HEK293 (cell line): ENCODE data around the gene SLC11A2.

ENCODE experiments used
- HOXC10 ChIP-seq: sonication (generic); formaldehyde crosslinking; IDR thresholded peaks from 2 replicates; pipeline ENCODE4 v1.8.1; 2023; ENCODE audit warnings: mild to moderate bottlenecking, missing genetic modification reagents
- HOXD13 ChIP-seq: sonication (generic); formaldehyde crosslinking; IDR thresholded peaks from 2 replicates; pipeline ENCODE4 v1.8.0; 2022; ENCODE audit warnings: missing genetic modification reagents, borderline replicate concordance
- SCRT2 ChIP-seq: fragments of 450-650 bp; formaldehyde crosslinking; IDR thresholded peaks from 2 replicates; pipeline ENCODE4 v1.5.1; 2016; ENCODE audit warnings: missing biosample characterization, missing genetic modification characterization
- TRIM28 ChIP-seq: IDR thresholded peaks from 2 replicates; pipeline ENCODE4 v1.6.1; 2011; ENCODE audit warnings: low read length, control low read depth, borderline replicate concordance
- YY2 ChIP-seq: fragments of 450-650 bp; formaldehyde crosslinking; IDR thresholded peaks from 2 replicates; pipeline ENCODE4 v1.5.1; 2016; ENCODE audit warnings: missing biosample characterization, missing genetic modification characterization
- ZFP3 ChIP-seq: fragments of 450-650 bp; formaldehyde crosslinking; IDR thresholded peaks from 2 replicates; pipeline ENCODE4 v1.5.1; 2016; ENCODE audit warnings: low read depth, missing biosample characterization, missing genetic modification characterization
- ZNF10 ChIP-seq: fragments of 450-650 bp; formaldehyde crosslinking; IDR thresholded peaks from 2 replicates; pipeline ENCODE4 v1.5.1; 2017; ENCODE audit warnings: missing biosample characterization, missing genetic modification characterization
- ZNF114 ChIP-seq: fragments of 450-650 bp; formaldehyde crosslinking; IDR thresholded peaks from 2 replicates; pipeline ENCODE4 v1.5.0; 2017; ENCODE audit warnings: missing biosample characterization, missing genetic modification characterization
- ZNF19 ChIP-seq: fragments of 450-650 bp; formaldehyde crosslinking; IDR thresholded peaks from 2 replicates; pipeline ENCODE4; 2016; ENCODE audit warnings: missing biosample characterization, missing genetic modification characterization, low read depth
- ZNF214 ChIP-seq: fragments of 450-650 bp; formaldehyde crosslinking; IDR thresholded peaks from 2 replicates; pipeline ENCODE4 v1.5.1; 2017; ENCODE audit warnings: missing biosample characterization, mild to moderate bottlenecking, missing genetic modification characterization, borderline replicate concordance
- ZNF266 ChIP-seq: fragments of 450-650 bp; formaldehyde crosslinking; IDR thresholded peaks from 2 replicates; pipeline ENCODE4 v1.5.1; 2016; ENCODE audit warnings: missing biosample characterization, missing genetic modification characterization, low read depth
- ZNF302 ChIP-seq: fragments of 450-650 bp; formaldehyde crosslinking; IDR thresholded peaks from 2 replicates; pipeline ENCODE4 v1.5.1; 2016; ENCODE audit warnings: missing biosample characterization, missing genetic modification characterization, low read depth
- ZNF311 ChIP-seq: fragments of 450-650 bp; formaldehyde crosslinking; IDR thresholded peaks from 2 replicates; pipeline ENCODE4 v1.5.1; 2017; ENCODE audit warnings: missing biosample characterization, missing genetic modification characterization, borderline replicate concordance
- ZNF354C ChIP-seq: fragments of 450-650 bp; formaldehyde crosslinking; IDR thresholded peaks from 2 replicates; pipeline ENCODE4 v1.5.1; 2016; ENCODE audit warnings: missing biosample characterization, missing genetic modification characterization, low read depth, borderline replicate concordance
- ZNF404 ChIP-seq: fragments of 450-650 bp; formaldehyde crosslinking; IDR thresholded peaks from 2 replicates; pipeline ENCODE4 v1.5.1; 2017; ENCODE audit warnings: missing biosample characterization, missing genetic modification characterization
- ZNF426 ChIP-seq: fragments of 450-650 bp; formaldehyde crosslinking; IDR thresholded peaks from 2 replicates; pipeline ENCODE4 v1.5.1; 2017; ENCODE audit warnings: missing biosample characterization, missing genetic modification characterization, mild to moderate bottlenecking, inconsistent platforms, moderate library complexity
- ZNF473 ChIP-seq: fragments of 450-650 bp; formaldehyde crosslinking; IDR thresholded peaks from 2 replicates; pipeline ENCODE4 v1.5.1; 2017; ENCODE audit warnings: missing biosample characterization, missing genetic modification characterization
- ZNF48 ChIP-seq: fragments of 450-650 bp; formaldehyde crosslinking; IDR thresholded peaks from 2 replicates; pipeline ENCODE4 v1.5.1; 2016; ENCODE audit warnings: missing biosample characterization, missing genetic modification characterization
- ZNF510 ChIP-seq: fragments of 450-650 bp; formaldehyde crosslinking; IDR thresholded peaks from 2 replicates; pipeline ENCODE4 v1.5.1; 2018; ENCODE audit warnings: mild to moderate bottlenecking, missing genetic modification characterization, missing biosample characterization; ENCODE audit not compliant: insufficient replicate concordance
- ZNF549 ChIP-seq: fragments of 450-650 bp; IDR thresholded peaks from 2 replicates; pipeline ENCODE4 v1.5.1; 2018; ENCODE audit warnings: missing biosample characterization, missing genetic modification characterization, mild to moderate bottlenecking, inconsistent platforms, moderate library complexity
- ZNF558 ChIP-seq: fragments of 450-650 bp; formaldehyde crosslinking; IDR thresholded peaks from 2 replicates; pipeline ENCODE4 v1.5.1; 2016; ENCODE audit warnings: missing biosample characterization, missing genetic modification characterization
- ZNF561 ChIP-seq: fragments of 450-650 bp; IDR thresholded peaks from 2 replicates; pipeline ENCODE4 v1.5.1; 2018; ENCODE audit warnings: missing biosample characterization, missing genetic modification characterization, borderline replicate concordance
- ZNF585B ChIP-seq: fragments of 450-650 bp; formaldehyde crosslinking; IDR thresholded peaks from 2 replicates; pipeline ENCODE4 v1.5.1; 2016; ENCODE audit warnings: missing biosample characterization, missing genetic modification characterization
- ZNF660 ChIP-seq: fragments of 450-650 bp; IDR thresholded peaks from 2 replicates; pipeline ENCODE4 v1.5.1; 2018; ENCODE audit warnings: missing biosample characterization, mild to moderate bottlenecking, missing genetic modification characterization
- ZNF701 ChIP-seq: fragments of 450-650 bp; formaldehyde crosslinking; IDR thresholded peaks from 2 replicates; pipeline ENCODE4 v1.5.1; 2016; ENCODE audit warnings: missing biosample characterization, missing genetic modification characterization
- ZNF747 ChIP-seq: fragments of 450-650 bp; formaldehyde crosslinking; IDR thresholded peaks from 2 replicates; pipeline ENCODE4 v1.5.1; 2016; ENCODE audit warnings: missing biosample characterization, missing genetic modification characterization
- ZNF792 ChIP-seq: fragments of 450-650 bp; formaldehyde crosslinking; IDR thresholded peaks from 2 replicates; pipeline ENCODE4 v1.5.1; 2016; ENCODE audit warnings: missing biosample characterization, missing genetic modification characterization
- TF ChIP-seq, protein P1 (sequence below): fragments of 450-650 bp; formaldehyde crosslinking; IDR thresholded peaks from 2 replicates; pipeline ENCODE4 v1.5.1; 2016; ENCODE audit warnings: missing biosample characterization, missing genetic modification characterization
- TF ChIP-seq, protein P2 (sequence below): fragments of 450-650 bp; formaldehyde crosslinking; optimal IDR thresholded peaks from 2 replicates; pipeline ENCODE3; 2016; ENCODE audit warnings: missing biosample characterization, mild to moderate bottlenecking, missing genetic modification characterization
- TF ChIP-seq, protein P3 (sequence below): fragments of 450-650 bp; formaldehyde crosslinking; IDR thresholded peaks from 2 replicates; pipeline ENCODE4 v1.5.0; 2017; ENCODE audit warnings: missing biosample characterization, missing genetic modification characterization, borderline replicate concordance
- TF ChIP-seq, protein P4 (sequence below): fragments of 450-650 bp; formaldehyde crosslinking; conservative IDR thresholded peaks from 2 replicates; pipeline ENCODE4 v1.5.1; 2016; ENCODE audit warnings: low read depth, missing biosample characterization, missing genetic modification characterization
- TF ChIP-seq, protein P5 (sequence below): fragments of 450-650 bp; formaldehyde crosslinking; IDR thresholded peaks from 2 replicates; pipeline ENCODE4 v1.5.1; 2016; ENCODE audit warnings: missing biosample characterization, missing genetic modification characterization

SLC11A2 gene

DNA sequence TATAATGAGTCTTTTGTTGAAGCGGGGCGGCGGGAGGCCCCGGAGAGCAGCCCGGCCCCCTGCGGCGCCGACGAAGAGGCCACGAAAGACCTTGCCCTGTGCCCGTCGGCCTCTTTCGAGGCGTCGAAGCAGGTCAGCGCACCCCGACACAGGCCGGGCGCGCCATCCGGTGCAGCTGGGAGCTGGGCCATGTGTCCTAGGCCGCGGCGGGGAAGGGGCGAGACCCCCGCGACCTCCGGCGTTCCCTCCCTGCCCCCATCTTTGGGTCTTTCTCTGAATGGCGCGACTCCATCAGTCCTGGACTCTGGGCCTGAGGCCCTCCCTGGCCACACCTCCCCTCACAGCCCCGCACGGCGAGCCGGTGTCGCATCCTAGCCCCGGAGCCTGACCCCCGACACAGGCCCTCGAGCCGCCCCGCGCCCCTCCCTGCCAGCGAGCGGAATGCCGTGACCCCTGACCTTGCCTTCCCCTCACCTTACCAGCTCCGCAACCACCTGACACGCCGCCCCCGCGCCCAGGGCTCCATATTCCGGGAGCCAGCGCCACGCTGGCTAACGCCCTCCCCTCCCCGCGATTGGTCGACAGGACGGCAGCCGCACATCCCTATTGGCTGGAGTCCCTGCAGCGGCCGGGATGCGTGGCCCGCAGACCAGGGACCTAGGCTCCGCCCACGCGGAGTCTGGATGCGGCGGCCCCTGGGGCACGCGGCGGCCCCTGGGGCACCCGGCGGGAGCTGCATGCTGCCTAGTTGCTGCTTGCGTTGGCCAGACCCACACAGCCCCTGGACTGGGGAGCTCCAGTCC lies at the start of gene SLC11A2 (continued):
- no peak for TF ChIP-seq ZNF404 (tag by site-specific recombination)
- TF ChIP-seq ZNF10 (tag by site-specific recombination): peak; percentile 98
- TF ChIP-seq, protein P1, sequence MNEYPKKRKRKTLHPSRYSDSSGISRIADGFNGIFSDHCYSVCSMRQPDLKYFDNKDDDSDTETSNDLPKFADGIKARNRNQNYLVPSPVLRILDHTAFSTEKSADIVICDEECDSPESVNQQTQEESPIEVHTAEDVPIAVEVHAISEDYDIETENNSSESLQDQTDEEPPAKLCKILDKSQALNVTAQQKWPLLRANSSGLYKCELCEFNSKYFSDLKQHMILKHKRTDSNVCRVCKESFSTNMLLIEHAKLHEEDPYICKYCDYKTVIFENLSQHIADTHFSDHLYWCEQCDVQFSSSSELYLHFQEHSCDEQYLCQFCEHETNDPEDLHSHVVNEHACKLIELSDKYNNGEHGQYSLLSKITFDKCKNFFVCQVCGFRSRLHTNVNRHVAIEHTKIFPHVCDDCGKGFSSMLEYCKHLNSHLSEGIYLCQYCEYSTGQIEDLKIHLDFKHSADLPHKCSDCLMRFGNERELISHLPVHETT (tag by site-specific recombination): peak; percentile 57; the same call in 1 of the 2 replicates
- TF ChIP-seq ZNF302: no peak
- TF ChIP-seq ZNF561 (tag by site-specific recombination): peak; percentile 91
- TF ChIP-seq ZNF426: no peak
- TF ChIP-seq ZNF549 (tag by site-specific recombination): no peak
- TF ChIP-seq HOXD13: no peak
- TF ChIP-seq TRIM28: no peak
- peak; percentile 93 for TF ChIP-seq SCRT2 (tag by site-specific recombination)
- TF ChIP-seq, protein P2, sequence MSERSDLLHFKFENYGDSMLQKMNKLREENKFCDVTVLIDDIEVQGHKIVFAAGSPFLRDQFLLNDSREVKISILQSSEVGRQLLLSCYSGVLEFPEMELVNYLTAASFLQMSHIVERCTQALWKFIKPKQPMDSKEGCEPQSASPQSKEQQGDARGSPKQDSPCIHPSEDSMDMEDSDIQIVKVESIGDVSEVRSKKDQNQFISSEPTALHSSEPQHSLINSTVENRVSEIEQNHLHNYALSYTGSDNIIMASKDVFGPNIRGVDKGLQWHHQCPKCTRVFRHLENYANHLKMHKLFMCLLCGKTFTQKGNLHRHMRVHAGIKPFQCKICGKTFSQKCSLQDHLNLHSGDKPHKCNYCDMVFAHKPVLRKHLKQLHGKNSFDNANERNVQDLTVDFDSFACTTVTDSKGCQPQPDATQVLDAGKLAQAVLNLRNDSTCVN (tag by site-specific recombination): peak; percentile 93
- TF ChIP-seq YY2 (tag by site-specific recombination): peak; percentile 82
- TF ChIP-seq ZNF354C (tag by site-specific recombination): no peak
- TF ChIP-seq ZFP3 (tag by site-specific recombination): no peak
- TF ChIP-seq ZNF660 (tag by site-specific recombination): peak; percentile 52; the same call in 1 of the 2 replicates
- TF ChIP-seq HOXC10: no peak
- TF ChIP-seq ZNF792 (tag by site-specific recombination): 0 out of 2 replicates have a peak, but pooled peaks have one; percentile 28
- no peak for TF ChIP-seq ZNF747
- no peak for TF ChIP-seq ZNF558 (tag by site-specific recombination)
- no peak for TF ChIP-seq ZNF266 (tag by site-specific recombination)
- TF ChIP-seq ZNF19 (tag by site-specific recombination): no peak
- TF ChIP-seq ZNF473 (tag by site-specific recombination): no peak
- TF ChIP-seq ZNF48 (tag by site-specific recombination): no peak
- no peak for TF ChIP-seq ZNF214 (tag by site-specific recombination)
- no peak for TF ChIP-seq ZNF585B (tag by site-specific recombination)
- TF ChIP-seq, protein P3, sequence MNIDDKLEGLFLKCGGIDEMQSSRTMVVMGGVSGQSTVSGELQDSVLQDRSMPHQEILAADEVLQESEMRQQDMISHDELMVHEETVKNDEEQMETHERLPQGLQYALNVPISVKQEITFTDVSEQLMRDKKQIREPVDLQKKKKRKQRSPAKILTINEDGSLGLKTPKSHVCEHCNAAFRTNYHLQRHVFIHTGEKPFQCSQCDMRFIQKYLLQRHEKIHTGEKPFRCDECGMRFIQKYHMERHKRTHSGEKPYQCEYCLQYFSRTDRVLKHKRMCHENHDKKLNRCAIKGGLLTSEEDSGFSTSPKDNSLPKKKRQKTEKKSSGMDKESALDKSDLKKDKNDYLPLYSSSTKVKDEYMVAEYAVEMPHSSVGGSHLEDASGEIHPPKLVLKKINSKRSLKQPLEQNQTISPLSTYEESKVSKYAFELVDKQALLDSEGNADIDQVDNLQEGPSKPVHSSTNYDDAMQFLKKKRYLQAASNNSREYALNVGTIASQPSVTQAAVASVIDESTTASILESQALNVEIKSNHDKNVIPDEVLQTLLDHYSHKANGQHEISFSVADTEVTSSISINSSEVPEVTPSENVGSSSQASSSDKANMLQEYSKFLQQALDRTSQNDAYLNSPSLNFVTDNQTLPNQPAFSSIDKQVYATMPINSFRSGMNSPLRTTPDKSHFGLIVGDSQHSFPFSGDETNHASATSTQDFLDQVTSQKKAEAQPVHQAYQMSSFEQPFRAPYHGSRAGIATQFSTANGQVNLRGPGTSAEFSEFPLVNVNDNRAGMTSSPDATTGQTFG: no peak
- TF ChIP-seq, protein P4, sequence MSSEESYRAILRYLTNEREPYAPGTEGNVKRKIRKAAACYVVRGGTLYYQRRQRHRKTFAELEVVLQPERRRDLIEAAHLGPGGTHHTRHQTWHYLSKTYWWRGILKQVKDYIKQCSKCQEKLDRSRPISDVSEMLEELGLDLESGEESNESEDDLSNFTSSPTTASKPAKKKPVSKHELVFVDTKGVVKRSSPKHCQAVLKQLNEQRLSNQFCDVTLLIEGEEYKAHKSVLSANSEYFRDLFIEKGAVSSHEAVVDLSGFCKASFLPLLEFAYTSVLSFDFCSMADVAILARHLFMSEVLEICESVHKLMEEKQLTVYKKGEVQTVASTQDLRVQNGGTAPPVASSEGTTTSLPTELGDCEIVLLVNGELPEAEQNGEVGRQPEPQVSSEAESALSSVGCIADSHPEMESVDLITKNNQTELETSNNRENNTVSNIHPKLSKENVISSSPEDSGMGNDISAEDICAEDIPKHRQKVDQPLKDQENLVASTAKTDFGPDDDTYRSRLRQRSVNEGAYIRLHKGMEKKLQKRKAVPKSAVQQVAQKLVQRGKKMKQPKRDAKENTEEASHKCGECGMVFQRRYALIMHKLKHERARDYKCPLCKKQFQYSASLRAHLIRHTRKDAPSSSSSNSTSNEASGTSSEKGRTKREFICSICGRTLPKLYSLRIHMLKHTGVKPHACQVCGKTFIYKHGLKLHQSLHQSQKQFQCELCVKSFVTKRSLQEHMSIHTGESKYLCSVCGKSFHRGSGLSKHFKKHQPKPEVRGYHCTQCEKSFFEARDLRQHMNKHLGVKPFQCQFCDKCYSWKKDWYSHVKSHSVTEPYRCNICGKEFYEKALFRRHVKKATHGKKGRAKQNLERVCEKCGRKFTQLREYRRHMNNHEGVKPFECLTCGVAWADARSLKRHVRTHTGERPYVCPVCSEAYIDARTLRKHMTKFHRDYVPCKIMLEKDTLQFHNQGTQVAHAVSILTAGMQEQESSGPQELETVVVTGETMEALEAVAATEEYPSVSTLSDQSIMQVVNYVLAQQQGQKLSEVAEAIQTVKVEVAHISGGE (tag by site-specific recombination): no peak
- TF ChIP-seq ZNF311 (tag by site-specific recombination): no peak
- TF ChIP-seq, protein P5, sequence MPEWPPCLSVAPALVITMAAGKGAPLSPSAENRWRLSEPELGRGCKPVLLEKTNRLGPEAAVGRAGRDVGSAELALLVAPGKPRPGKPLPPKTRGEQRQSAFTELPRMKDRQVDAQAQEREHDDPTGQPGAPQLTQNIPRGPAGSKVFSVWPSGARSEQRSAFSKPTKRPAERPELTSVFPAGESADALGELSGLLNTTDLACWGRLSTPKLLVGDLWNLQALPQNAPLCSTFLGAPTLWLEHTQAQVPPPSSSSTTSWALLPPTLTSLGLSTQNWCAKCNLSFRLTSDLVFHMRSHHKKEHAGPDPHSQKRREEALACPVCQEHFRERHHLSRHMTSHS (tag by site-specific recombination): no peak
- no peak for TF ChIP-seq ZNF114
- TF ChIP-seq ZNF701: no peak
- TF ChIP-seq ZNF510: no peak
